A673 (cell line): Measurements from ENCODE around the gene ZWILCH. TPM values are rescaled to one million over a fixed set of nuclear protein-coding genes. Genes with fewer than 3 reads are reported as not detected.

Source experiments
- BruUV-seq: library from RNA; stranded (reverse); fragments of 400-500 nt; replicated peaks from 2 replicates; lab custom pipeline; 2021; lab: Mats Ljungman, UMichigan
- CTCF ChIA-PET: fragments of 300-600 bp; sonication (Branson Sonifier 250); formaldehyde crosslinking; loops from one replicate; lab custom pipeline; 2022; ENCODE audit warnings: antibody characterized with exemption; lab: Charles Lee
- POLR2A ChIA-PET: fragments of 300-600 bp; sonication (Branson Sonifier 250); formaldehyde crosslinking; loops from one replicate; lab custom pipeline; 2022; ENCODE audit warnings: antibody characterized with exemption; ENCODE audit not compliant: low non-redundant PET; lab: Charles Lee
- DNase-seq: peaks from one replicate; pipeline ENCODE4 v3.0.0-alpha.2; 2015; ENCODE audit warnings: low spot score
- H3K27ac ChIP-seq: fragments of 200-600 bp; sonication (generic); 2 replicates; pipeline ENCODE4 v1.5.1; 2016; ENCODE audit warnings: mixed run types, low read depth, mild to moderate bottlenecking, mixed read lengths, antibody characterized with exemption, low read length; ENCODE audit not compliant: poor library complexity, severe bottlenecking
- H3K27me3 ChIP-seq: fragments of 200-600 bp; sonication (generic); replicated peaks from 2 replicates; pipeline ENCODE4 v1.6.1; 2017; ENCODE audit warnings: mixed run types, low read depth, mild to moderate bottlenecking, mixed read lengths, antibody characterized with exemption, low read length; ENCODE audit not compliant: insufficient read depth, poor library complexity
- H3K36me3 ChIP-seq: fragments of 200-600 bp; sonication (generic); 2 replicates; pipeline ENCODE4 v1.6.1; 2016; ENCODE audit warnings: mixed run types, mild to moderate bottlenecking, mixed read lengths, antibody characterized with exemption, low read length; ENCODE audit not compliant: insufficient read depth, poor library complexity, severe bottlenecking
- H3K4me1 ChIP-seq: fragments of 200-600 bp; sonication (generic); 2 replicates; pipeline ENCODE4 v1.6.1; 2017; ENCODE audit warnings: mixed run types, mild to moderate bottlenecking, mixed read lengths, antibody characterized with exemption, low read length; ENCODE audit not compliant: insufficient read depth, poor library complexity, severe bottlenecking
- H3K4me3 ChIP-seq: fragments of 200-600 bp; sonication (generic); 2 replicates; pipeline ENCODE4 v1.5.1; 2016; ENCODE audit warnings: low read depth, mixed run types, mild to moderate bottlenecking, mixed read lengths, low read length; ENCODE audit not compliant: poor library complexity, severe bottlenecking
- H3K9me3 ChIP-seq: fragments of 200-600 bp; sonication (generic); 2 replicates; pipeline ENCODE4 v1.6.1; 2016; ENCODE audit warnings: mixed run types, low read depth, mild to moderate bottlenecking, mixed read lengths, antibody characterized with exemption, low read length; ENCODE audit not compliant: poor library complexity, severe bottlenecking
- CTCF ChIP-seq: fragments of 300-800, 200-600 bp; sonication (generic); conservative IDR thresholded peaks from 2 replicates; pipeline ENCODE4 v1.5.1; 2017; ENCODE audit warnings: low read depth, mild to moderate bottlenecking, antibody characterized with exemption, low read length, moderate library complexity, mixed read lengths
- EZH2 ChIP-seq: fragments of 200-600 bp; sonication (generic); IDR thresholded peaks from 2 replicates; pipeline ENCODE4 v1.6.1; 2017; ENCODE audit warnings: borderline replicate concordance, low read depth, mild to moderate bottlenecking, mixed read lengths, antibody characterized with exemption, low read length; ENCODE audit not compliant: poor library complexity, severe bottlenecking
- intact Hi-C: fragments of 100-400 bp; cut with micrococcal nuclease; formaldehyde crosslinking; loops from one replicate; pipeline ENCODE4 v1.10.0; 2022; ENCODE audit not compliant: unreplicated experiment
- total RNA-seq: library from RNA; stranded (reverse); gene quantifications from 2 replicates; pipeline ENCODE4 v1.2.3, GENCODE V29; 2021

ZWILCH gene
- total RNA-seq, 1 experiment from 2014 or later, result 36.3 TPM

DNA sequence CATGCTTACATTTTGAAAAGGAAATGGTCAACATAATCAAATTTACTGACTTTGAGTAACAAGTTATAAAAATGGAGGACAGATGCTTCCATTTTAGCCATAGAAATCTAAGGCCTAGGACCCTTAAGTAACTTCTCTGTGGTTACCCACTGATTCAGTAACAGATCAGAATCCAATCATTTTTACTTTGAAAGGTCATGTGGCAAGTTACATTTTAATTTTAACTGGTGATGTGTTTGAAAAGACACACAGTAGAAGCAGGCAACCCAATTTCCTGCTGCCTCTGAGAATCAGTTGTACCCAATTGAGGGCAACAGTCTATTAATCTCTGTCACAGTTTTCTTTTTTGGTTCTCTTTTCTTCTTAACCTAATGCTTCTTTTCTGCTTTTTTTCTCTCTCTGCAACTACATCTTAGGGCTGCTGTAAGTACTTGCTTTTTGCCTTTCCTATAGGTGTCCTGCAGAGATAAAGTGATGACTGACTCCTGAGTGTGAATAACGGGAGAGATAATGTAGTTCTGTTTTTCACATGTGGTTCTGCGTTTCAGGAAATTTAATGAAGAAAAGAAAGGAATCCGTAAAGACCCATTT lies 3.3 kb downstream of the ZWILCH start:
- H3K27ac ChIP-seq, result no peak overlapping the region
- no peak overlapping the region for H3K4me3 ChIP-seq
- H3K27me3 ChIP-seq, result no peaks in the 10 kb centered on the region
- CTCF ChIA-PET, result no interaction called here
- peaks cover 13% of the 10 kb centered on the region for H3K36me3 ChIP-seq
- POLR2A ChIA-PET, result no interaction called here
- H3K4me1 ChIP-seq, result no peaks in the 10 kb centered on the region
- intact Hi-C loops, result no loop called here
- no TSS peak for BruUV-seq
- H3K9me3 ChIP-seq, result no peaks in the 10 kb centered on the region
- no peak for TF ChIP-seq EZH2
- no peak for TF ChIP-seq CTCF
- DNase-seq, result no peak

DNA sequence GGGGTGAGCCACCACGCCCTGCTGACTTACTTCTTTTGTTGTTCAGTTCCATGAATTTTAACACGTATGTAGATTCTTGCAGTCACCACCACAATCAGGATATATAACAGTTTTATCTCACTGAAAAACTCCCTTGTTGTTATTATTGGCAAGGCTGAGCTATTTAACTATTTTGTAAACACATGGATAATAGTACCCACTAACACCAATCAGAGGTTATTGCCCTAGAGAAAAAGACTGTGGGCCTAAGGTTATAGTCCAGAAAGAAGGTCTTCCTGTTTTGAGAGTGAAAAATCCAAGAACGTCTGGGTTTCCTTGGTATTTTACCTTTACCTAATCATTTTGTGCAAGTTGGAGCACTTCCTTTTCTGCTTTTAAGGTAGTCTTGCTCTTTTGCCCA lies 9.5 kb downstream of the ZWILCH start:
- Histone ChIP-seq H3K4me3 (no peak overlapping the region), H3K9me3 (no peaks in the 10 kb centered on the region), H3K36me3 (peaks cover under 1% of the 10 kb centered on the region), H3K4me1 (no peaks in the 10 kb centered on the region), H3K27me3 (no peaks in the 10 kb centered on the region), H3K27ac (no peak overlapping the region)
- POLR2A ChIA-PET, result no interaction called here
- TF ChIP-seq CTCF, result no peak
- TF ChIP-seq EZH2, result no peak
- DNase-seq, result no peak
- no TSS peak for BruUV-seq
- CTCF ChIA-PET, result no interaction called here
- intact Hi-C loops, result no loop called here

DNA sequence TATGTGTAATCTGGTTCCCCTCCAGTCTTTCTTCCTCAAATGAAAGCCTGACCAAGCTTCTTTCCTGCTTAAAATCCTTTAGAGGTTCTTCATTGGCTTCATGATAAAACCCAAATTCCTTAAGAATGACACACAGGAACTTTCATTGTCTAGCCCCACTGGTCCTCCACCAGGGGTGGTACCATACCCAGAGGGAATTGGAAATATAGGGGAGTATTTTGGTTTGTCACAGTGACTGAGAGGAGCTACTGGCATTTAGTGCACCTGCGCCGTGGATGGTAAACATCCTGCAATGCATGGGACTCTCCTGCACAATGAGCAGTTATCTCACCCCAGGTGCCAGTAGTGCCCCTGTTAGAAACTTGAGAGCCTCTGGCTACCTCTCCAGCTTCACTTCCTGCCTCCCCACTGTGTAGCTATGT lies 10.8 kb downstream of the ZWILCH start:
- Histone ChIP-seq H3K9me3 (no peaks in the 10 kb centered on the region), H3K27me3 (no peaks in the 10 kb centered on the region), H3K4me1 (no peaks in the 10 kb centered on the region), H3K27ac (no peak overlapping the region), H3K36me3 (peaks cover under 1% of the 10 kb centered on the region), H3K4me3 (no peak overlapping the region)
- BruUV-seq, result no TSS peak
- DNase-seq, result peak; percentile 66
- CTCF ChIA-PET, result interaction anchor here (0.9 kb wide), 1 partner anchor 335 kb away, joined by 3 read pairs; no protein-coding TSS in a partner anchor
- intact Hi-C loops, result no loop called here
- TF ChIP-seq EZH2 (no peak), CTCF (no peak)
- POLR2A ChIA-PET, result interaction anchor here (0.6 kb wide), 1 partner anchor 368 kb away, joined by 3 read pairs; no protein-coding TSS in a partner anchor
